ENCODE data around the gene EIF3F.

The EIF3F gene

DNA sequence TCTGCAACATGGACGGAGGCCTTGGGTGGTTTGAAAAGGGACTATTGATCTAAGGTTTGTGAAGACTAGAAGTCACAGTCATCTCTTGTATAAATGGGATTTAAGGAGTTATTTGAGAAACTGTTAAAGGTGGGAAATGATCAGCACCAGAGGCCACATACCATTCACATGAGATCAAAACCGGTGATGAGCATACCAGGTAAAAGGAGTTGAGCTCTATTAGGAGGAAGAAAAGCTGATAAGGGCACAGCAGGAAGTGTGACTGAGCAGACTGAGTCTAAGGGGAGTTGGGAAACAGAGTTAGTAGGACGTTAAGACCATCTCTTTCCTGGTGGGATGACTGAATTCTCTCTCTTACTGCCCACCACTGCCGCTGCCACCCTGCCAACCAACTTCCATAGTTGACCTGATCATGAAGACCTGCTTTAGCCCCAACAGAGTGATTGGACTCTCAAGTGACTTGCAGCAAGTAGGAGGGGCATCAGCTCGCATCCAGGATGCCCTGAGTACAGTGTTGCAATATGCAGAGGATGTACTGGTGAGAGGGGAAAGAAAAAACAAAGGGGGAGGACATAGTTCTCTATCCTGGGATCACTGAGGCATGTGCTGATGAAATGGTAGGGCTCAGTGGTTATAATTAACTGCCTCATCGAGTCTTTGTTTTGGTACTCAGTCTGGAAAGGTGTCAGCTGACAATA lies 7.6 kb downstream of the EIF3F start:
- Histone ChIP-seq H3K9ac (ENCODE audit: low read depth, low read length) (no peak overlapping the region), H3K27ac (ENCODE audit: low read depth, low read length) (no peak overlapping the region), H3K36me3 (ENCODE audit: insufficient read depth, low read length) (peaks cover 91% of the 10 kb centered on the region), H3K4me3 (ENCODE audit: low read length) (no peak overlapping the region), H3K9me3 (ENCODE audit: insufficient read depth, low read depth, low read length) (no peaks in the 10 kb centered on the region), H3K27me3 (ENCODE audit: insufficient read depth, low read length) (no peaks in the 10 kb centered on the region), H3K4me1 (ENCODE audit: insufficient read depth, low read length) (no peaks in the 10 kb centered on the region)
- WGBS, result 83% methylated on average over 6 of the region's 6 CpGs

DNA sequence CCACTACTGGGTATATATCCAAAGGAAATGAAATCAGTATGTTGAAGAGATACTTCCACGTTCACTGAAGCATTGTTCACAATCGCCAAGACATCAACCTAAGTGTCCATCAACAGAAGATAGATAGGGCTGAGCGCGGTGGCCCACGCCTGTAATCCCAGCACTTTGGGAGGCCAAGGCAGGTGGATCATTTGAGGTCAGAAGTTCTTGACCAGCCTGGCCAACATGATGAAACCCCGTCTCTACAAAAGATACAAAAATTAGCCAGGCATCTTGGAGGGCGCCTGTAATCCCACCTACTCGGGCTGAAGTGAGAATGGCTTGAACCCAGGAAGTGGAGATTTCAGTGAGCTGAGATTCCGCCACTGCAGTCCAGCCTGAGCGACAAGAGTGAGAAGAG lies 12.7 kb downstream of the EIF3F start:
- H3K27me3 ChIP-seq (ENCODE audit: insufficient read depth, low read length), result no peaks in the 10 kb centered on the region
- no peaks in the 10 kb centered on the region for H3K9me3 ChIP-seq (ENCODE audit: insufficient read depth, low read depth, low read length)
- H3K4me3 ChIP-seq (ENCODE audit: low read length), result no peak overlapping the region
- H3K4me1 ChIP-seq (ENCODE audit: insufficient read depth, low read length), result no peaks in the 10 kb centered on the region
- H3K36me3 ChIP-seq (ENCODE audit: insufficient read depth, low read length), result peaks cover 48% of the 10 kb centered on the region
- H3K9ac ChIP-seq (ENCODE audit: low read depth, low read length), result no peak overlapping the region
- no peak overlapping the region for H3K27ac ChIP-seq (ENCODE audit: low read depth, low read length)
- 92% methylated on average over 9 of the region's 10 CpGs for WGBS

DNA sequence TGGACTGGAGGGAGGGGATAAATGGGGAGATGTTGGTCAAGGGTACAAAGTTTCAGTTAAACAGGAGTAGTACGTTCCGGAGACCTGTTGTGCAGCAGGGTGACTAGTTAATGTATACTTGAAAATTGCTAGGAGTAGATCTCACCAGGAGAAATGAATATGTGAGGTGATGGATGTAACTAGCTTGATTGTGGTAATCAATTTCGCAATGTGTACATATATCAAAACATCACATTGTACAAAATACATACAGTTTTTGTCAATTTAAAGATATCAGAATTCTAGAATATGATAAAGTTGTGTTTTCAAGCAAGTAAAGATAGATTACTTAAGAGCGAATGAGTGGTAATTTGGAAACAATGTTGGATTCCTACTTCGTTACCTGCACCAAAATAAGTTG lies 13.3 kb downstream of the EIF3F start:
- H3K27me3 ChIP-seq (ENCODE audit: insufficient read depth, low read length), result no peaks in the 10 kb centered on the region
- no peak overlapping the region for H3K9ac ChIP-seq (ENCODE audit: low read depth, low read length)
- H3K9me3 ChIP-seq (ENCODE audit: insufficient read depth, low read depth, low read length), result no peaks in the 10 kb centered on the region
- no peaks in the 10 kb centered on the region for H3K4me1 ChIP-seq (ENCODE audit: insufficient read depth, low read length)
- no peak overlapping the region for H3K27ac ChIP-seq (ENCODE audit: low read depth, low read length)
- 81% methylated on average over 4 of the region's 5 CpGs for WGBS
- peaks cover 42% of the 10 kb centered on the region for H3K36me3 ChIP-seq (ENCODE audit: insufficient read depth, low read length)
- H3K4me3 ChIP-seq (ENCODE audit: low read length), result no peak overlapping the region

DNA sequence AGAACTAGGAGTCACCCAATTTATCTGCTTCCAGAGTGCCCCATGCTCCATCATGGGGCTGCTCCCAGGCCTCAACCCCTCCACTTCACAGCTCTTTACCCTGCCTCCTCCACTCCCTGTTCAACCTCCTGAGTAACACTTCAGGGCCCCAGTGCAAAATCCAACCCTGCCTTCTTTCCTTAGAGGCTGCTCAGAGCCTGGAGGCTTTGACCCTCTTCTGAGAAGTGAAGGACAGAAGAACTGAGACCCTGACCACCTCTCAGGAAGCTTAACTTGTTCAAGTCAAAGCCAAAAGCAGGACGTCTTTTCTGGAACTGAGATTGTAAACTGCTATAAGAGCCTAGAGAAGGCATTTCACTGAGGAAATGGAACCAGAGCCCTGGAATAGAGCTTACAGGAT lies 15.5 kb downstream of the EIF3F start:
- WGBS, result 85% methylated on average over 1 of the region's 1 CpG
- Histone ChIP-seq H3K4me3 (ENCODE audit: low read length) (no peak overlapping the region), H3K9me3 (ENCODE audit: insufficient read depth, low read depth, low read length) (no peaks in the 10 kb centered on the region), H3K36me3 (ENCODE audit: insufficient read depth, low read length) (peaks cover 19% of the 10 kb centered on the region), H3K4me1 (ENCODE audit: insufficient read depth, low read length) (no peaks in the 10 kb centered on the region), H3K9ac (ENCODE audit: low read depth, low read length) (no peak overlapping the region), H3K27me3 (ENCODE audit: insufficient read depth, low read length) (no peaks in the 10 kb centered on the region), H3K27ac (ENCODE audit: low read depth, low read length) (no peak overlapping the region)

DNA sequence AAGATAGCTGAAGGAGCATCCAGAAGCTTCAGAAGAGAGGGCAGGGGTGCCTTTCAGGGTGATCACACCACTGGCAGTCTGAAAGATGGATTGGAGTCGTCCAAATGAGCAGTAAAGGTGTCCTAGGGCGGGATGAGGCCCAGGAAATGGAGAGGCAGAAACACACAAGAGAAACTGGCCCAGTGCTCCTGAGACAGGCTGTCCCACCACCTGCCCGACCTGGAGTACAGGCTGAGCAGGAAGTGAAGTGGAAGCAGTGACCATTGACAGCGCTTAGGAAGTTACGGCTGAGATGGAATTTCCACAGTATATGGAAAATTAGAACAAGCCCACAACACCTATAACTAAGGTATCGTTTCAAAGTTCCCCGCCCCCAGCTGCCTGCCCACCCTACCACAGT lies 16.1 kb downstream of the EIF3F start:
- Histone ChIP-seq H3K27ac (ENCODE audit: low read depth, low read length) (no peak overlapping the region), H3K36me3 (ENCODE audit: insufficient read depth, low read length) (peaks cover 14% of the 10 kb centered on the region), H3K9me3 (ENCODE audit: insufficient read depth, low read depth, low read length) (no peaks in the 10 kb centered on the region), H3K27me3 (ENCODE audit: insufficient read depth, low read length) (no peaks in the 10 kb centered on the region), H3K4me3 (ENCODE audit: low read length) (no peak overlapping the region), H3K4me1 (ENCODE audit: insufficient read depth, low read length) (no peaks in the 10 kb centered on the region), H3K9ac (ENCODE audit: low read depth, low read length) (no peak overlapping the region)
- WGBS, result 91% methylated on average over 7 of the region's 7 CpGs

DNA sequence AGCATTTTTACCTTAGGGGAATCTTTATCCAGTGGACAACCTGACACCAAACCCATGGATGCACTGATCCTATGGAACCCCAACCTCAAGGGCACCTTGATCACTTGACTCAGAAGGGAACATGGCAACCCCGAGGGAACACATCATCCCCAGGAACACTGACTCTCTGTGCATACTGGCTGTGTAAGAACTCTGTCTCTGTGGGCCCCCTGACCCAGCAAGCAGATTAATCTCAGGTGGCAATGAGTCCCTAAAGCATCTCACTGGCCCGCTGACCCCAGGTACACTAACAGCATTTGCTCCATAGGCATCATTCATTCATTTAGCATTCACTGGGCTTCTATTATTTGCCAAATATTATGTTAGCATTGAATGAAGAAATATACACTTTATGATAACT lies 16.9 kb downstream of the EIF3F start:
- H3K9me3 ChIP-seq (ENCODE audit: insufficient read depth, low read depth, low read length), result no peaks in the 10 kb centered on the region
- H3K27me3 ChIP-seq (ENCODE audit: insufficient read depth, low read length), result no peaks in the 10 kb centered on the region
- H3K4me1 ChIP-seq (ENCODE audit: insufficient read depth, low read length), result no peaks in the 10 kb centered on the region
- no peak overlapping the region for H3K27ac ChIP-seq (ENCODE audit: low read depth, low read length)
- H3K9ac ChIP-seq (ENCODE audit: low read depth, low read length), result no peak overlapping the region
- no peak overlapping the region for H3K4me3 ChIP-seq (ENCODE audit: low read length)
- WGBS, result 87% methylated on average over 2 of the region's 2 CpGs
- peaks cover 6% of the 10 kb centered on the region; the same call in 1 of the 2 replicates for H3K36me3 ChIP-seq (ENCODE audit: insufficient read depth, low read length)

DNA sequence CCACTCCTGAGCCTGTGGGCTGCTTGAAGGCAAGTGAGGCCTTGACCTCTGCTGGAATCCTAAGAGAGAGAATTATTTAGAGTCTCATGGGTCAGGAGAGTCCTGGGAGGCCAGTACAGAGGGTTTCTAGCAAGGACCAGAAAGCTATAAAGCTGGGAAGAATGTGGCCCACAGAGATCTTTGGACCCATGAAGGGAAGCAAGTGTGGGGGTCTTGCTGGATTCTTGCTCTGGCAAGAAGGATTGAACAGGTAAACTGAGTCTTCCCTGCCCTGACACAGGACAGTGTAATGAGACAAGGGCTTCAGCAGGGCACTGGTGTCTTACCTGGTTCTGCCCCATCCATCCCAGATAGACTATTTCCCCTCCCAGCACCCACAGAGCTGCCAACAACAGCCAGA lies 18.4 kb downstream of the EIF3F start:
- Histone ChIP-seq H3K4me3 (ENCODE audit: low read length) (no peak overlapping the region), H3K27me3 (ENCODE audit: insufficient read depth, low read length) (no peaks in the 10 kb centered on the region), H3K9ac (ENCODE audit: low read depth, low read length) (no peak overlapping the region), H3K9me3 (ENCODE audit: insufficient read depth, low read depth, low read length) (no peaks in the 10 kb centered on the region), H3K4me1 (ENCODE audit: insufficient read depth, low read length) (no peaks in the 10 kb centered on the region), H3K36me3 (ENCODE audit: insufficient read depth, low read length) (no peaks in the 10 kb centered on the region), H3K27ac (ENCODE audit: low read depth, low read length) (no peak overlapping the region)

DNA sequence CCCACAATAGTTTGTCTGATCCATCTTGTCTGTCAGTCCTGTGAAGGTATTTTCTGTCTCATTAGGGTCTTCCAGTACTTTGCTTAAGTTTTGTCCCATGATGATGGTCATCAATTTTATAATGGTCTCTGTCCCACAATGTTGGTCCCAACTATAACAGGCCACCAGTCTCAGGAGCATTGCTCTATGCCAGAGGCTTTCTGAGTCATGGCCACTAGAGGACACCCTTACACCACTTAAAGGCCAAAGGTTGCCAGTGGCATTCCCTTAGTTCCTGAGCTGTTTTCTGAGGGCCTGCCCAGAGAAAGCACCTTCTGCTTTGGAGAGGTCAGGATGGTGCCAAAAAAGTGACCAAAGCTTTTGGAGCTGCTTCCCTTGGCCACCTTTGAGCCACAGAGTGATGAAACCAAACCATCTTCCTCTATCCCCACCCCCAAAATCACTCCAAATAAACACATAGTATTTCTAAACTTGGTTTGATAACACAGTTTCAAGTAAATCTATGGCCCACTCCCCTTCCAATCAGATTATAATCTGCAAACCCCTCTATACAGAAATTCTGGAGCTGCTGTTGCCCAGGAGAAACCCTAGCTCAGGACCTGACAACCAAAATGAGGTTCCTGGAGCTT lies 19.3 kb downstream of the EIF3F start:
- Histone ChIP-seq H3K27me3 (ENCODE audit: insufficient read depth, low read length) (no peaks in the 10 kb centered on the region), H3K36me3 (ENCODE audit: insufficient read depth, low read length) (no peaks in the 10 kb centered on the region), H3K9me3 (ENCODE audit: insufficient read depth, low read depth, low read length) (no peaks in the 10 kb centered on the region), H3K4me3 (ENCODE audit: low read length) (no peak overlapping the region), H3K4me1 (ENCODE audit: insufficient read depth, low read length) (no peaks in the 10 kb centered on the region), H3K9ac (ENCODE audit: low read depth, low read length) (no peak overlapping the region), H3K27ac (ENCODE audit: low read depth, low read length) (no peak overlapping the region)

DNA sequence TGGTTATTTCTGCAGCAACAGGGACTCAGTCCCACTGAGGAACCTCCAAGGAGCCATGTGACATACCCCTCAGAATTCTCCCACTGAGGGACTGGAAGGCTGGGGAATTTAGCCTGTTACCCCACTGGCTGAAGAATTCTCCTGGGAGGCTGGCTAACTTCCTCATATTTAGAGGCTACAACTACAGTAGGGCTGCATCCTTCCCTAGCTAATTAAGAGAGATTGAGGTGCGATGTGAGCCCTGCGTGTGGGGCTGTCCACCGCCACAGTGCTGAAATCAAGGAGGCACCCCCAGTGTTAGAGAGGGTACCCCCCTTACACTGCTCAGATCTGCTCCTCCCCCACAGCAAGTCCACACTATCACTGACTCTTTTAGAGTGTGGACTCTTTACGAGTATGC lies 21.1 kb downstream of the EIF3F start:
- Histone ChIP-seq H3K9me3 (ENCODE audit: insufficient read depth, low read depth, low read length) (no peaks in the 10 kb centered on the region), H3K9ac (ENCODE audit: low read depth, low read length) (no peak overlapping the region), H3K36me3 (ENCODE audit: insufficient read depth, low read length) (no peaks in the 10 kb centered on the region), H3K27ac (ENCODE audit: low read depth, low read length) (no peak overlapping the region), H3K27me3 (ENCODE audit: insufficient read depth, low read length) (no peaks in the 10 kb centered on the region), H3K4me1 (ENCODE audit: insufficient read depth, low read length) (no peaks in the 10 kb centered on the region), H3K4me3 (ENCODE audit: low read length) (no peak overlapping the region)
- WGBS, result 59% methylated on average over 3 of the region's 4 CpGs

DNA sequence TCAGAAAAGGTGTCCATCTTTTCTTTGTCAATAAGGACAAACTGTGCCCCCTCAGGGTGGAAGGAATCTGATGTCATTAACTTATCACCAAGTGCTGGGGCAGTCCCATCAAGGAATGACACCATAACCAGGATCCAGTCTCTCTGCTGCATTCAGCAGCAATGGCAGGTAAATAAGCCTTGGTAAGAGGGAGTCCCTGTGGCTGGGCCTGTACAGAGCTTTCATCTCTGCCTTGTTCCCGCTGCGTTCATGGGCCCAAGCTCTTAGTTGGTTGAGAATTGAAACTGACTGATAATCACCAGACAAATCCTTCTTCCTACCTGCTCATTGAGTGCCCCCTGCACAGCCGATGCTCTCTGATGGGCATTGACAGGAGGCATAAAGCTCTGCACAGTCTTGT lies 22.7 kb downstream of the EIF3F start:
- peaks cover under 1% of the 10 kb centered on the region; the same call in 1 of the 2 replicates for H3K27me3 ChIP-seq (ENCODE audit: insufficient read depth, low read length)
- no peaks in the 10 kb centered on the region for H3K36me3 ChIP-seq (ENCODE audit: insufficient read depth, low read length)
- WGBS, result 90% methylated on average over 2 of the region's 3 CpGs
- H3K9ac ChIP-seq (ENCODE audit: low read depth, low read length), result no peak overlapping the region
- no peaks in the 10 kb centered on the region for H3K4me1 ChIP-seq (ENCODE audit: insufficient read depth, low read length)
- no peaks in the 10 kb centered on the region for H3K9me3 ChIP-seq (ENCODE audit: insufficient read depth, low read depth, low read length)
- H3K4me3 ChIP-seq (ENCODE audit: low read length), result no peak overlapping the region
- no peak overlapping the region for H3K27ac ChIP-seq (ENCODE audit: low read depth, low read length)

DNA sequence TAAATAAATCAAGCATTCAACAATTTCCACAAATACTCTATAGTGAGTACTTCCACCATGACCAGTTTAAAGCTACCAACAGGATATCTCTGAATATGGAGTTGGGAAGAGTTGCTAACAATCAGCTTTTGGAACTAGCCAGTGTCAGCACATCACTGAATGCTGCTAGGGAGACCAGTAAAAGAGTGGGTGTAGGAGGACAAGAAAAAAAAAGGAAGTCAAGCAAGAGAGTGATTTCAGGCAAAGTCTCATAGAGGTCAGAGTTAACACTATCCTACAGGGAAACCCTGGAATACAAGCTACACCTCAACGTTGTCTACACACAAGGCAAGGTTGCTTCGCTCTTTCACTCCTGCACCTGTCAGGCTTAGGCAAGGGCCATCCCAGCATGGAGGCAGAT lies 24.2 kb downstream of the EIF3F start:
- H3K27me3 ChIP-seq (ENCODE audit: insufficient read depth, low read length), result peaks cover 16% of the 10 kb centered on the region
- H3K36me3 ChIP-seq (ENCODE audit: insufficient read depth, low read length), result no peaks in the 10 kb centered on the region
- H3K4me1 ChIP-seq (ENCODE audit: insufficient read depth, low read length), result peaks cover 10% of the 10 kb centered on the region
- H3K9me3 ChIP-seq (ENCODE audit: insufficient read depth, low read depth, low read length), result no peaks in the 10 kb centered on the region
- H3K4me3 ChIP-seq (ENCODE audit: low read length), result no peak overlapping the region
- H3K27ac ChIP-seq (ENCODE audit: low read depth, low read length), result no peak overlapping the region
- H3K9ac ChIP-seq (ENCODE audit: low read depth, low read length), result no peak overlapping the region
- 95% methylated on average over 2 of the region's 2 CpGs for WGBS

Data from HUES64 (cell line).